IMR-90 (cell line): ENCODE results near the gene IL2RG. TPM values are rescaled to one million over a fixed set of nuclear protein-coding genes. Genes with fewer than 3 reads are reported as not detected.

Experiments used
- ATAC-seq: fragments of 200-7000 bp; cut with Tn5 transposase; 2 replicates; pipeline ENCODE4 v1.9.1; 2020; ENCODE audit warnings: low read depth, mild to moderate bottlenecking, moderate library complexity
- BruUV-seq: library from RNA; stranded (reverse); fragments of 400-500 nt; replicated peaks from 2 replicates; lab custom pipeline; 2021; lab: Mats Ljungman, UMichigan
- CTCF ChIA-PET: fragments of 300-600 bp; formaldehyde crosslinking; extraction: SDS; loops from one replicate; lab custom pipeline; 2021; ENCODE audit warnings: antibody characterized with exemption; lab: Yijun Ruan, JAX
- POLR2A ChIA-PET: fragments of 300-600 bp; sonication (Branson Sonifier 250); formaldehyde crosslinking; loops from one replicate; lab custom pipeline; 2022; ENCODE audit warnings: antibody characterized with exemption; ENCODE audit not compliant: unreplicated experiment; lab: Charles Lee
- DNase-seq: peaks from one replicate; pipeline ENCODE4 v3.0.0; 2013
- H2AFZ ChIP-seq: replicated peaks from 2 replicates; pipeline ENCODE3; 2013; ENCODE audit warnings: low read length, mild to moderate bottlenecking; ENCODE audit not compliant: poor library complexity
- H2AK5ac ChIP-seq: 2 replicates; pipeline ENCODE4 v1.6.1; 2013; ENCODE audit warnings: low read depth, low read length, inconsistent platforms
- H2AK9ac ChIP-seq: replicated peaks from 2 replicates; pipeline ENCODE3; 2013; ENCODE audit warnings: mild to moderate bottlenecking, low read depth, low read length, moderate library complexity; ENCODE audit not compliant: poor library complexity
- H2BK120ac ChIP-seq: 2 replicates; pipeline ENCODE4 v1.6.1; 2013; ENCODE audit warnings: low read depth, low read length, inconsistent platforms
- H2BK15ac ChIP-seq: 3 replicates; pipeline ENCODE4 v1.6.1; 2013; ENCODE audit warnings: low read depth, low read length, inconsistent platforms
- H2BK20ac ChIP-seq: 2 replicates; pipeline ENCODE4 v1.6.1; 2013; ENCODE audit warnings: low read depth, mild to moderate bottlenecking, inconsistent platforms, low read length, moderate library complexity
- H2BK5ac ChIP-seq: 2 replicates; pipeline ENCODE4 v1.6.1; 2013; ENCODE audit warnings: mild to moderate bottlenecking, low read depth, low read length, inconsistent platforms; ENCODE audit not compliant: poor library complexity, severe bottlenecking
- H3K14ac ChIP-seq: replicated peaks from 2 replicates; pipeline ENCODE4 v1.6.1; 2013; ENCODE audit warnings: low read depth, low read length, inconsistent platforms
- H3K18ac ChIP-seq: 2 replicates; pipeline ENCODE4 v1.6.1; 2013; ENCODE audit warnings: low read depth, low read length, control low read depth
- H3K23ac ChIP-seq: 2 replicates; pipeline ENCODE4 v1.6.1; 2013; ENCODE audit warnings: low read depth, low read length, inconsistent platforms
- H3K27ac ChIP-seq: 2 replicates; pipeline ENCODE4 v1.5.1; 2013; ENCODE audit warnings: mild to moderate bottlenecking, control low read depth, low read length; ENCODE audit not compliant: insufficient read depth
- H3K27me3 ChIP-seq: 2 replicates; pipeline ENCODE4 v1.6.1; 2013; ENCODE audit warnings: low read length; ENCODE audit not compliant: control insufficient read depth, insufficient read depth
- H3K36me3 ChIP-seq: 2 replicates; pipeline ENCODE4 v1.6.1; 2013; ENCODE audit warnings: low read length, mixed read lengths; ENCODE audit not compliant: control insufficient read depth, insufficient read depth
- H3K4ac ChIP-seq: 2 replicates; pipeline ENCODE4 v1.6.1; 2013; ENCODE audit warnings: low read depth, low read length, inconsistent platforms
- H3K4me1 ChIP-seq: 2 replicates; pipeline ENCODE4 v1.6.1; 2013; ENCODE audit warnings: low read length, mixed read lengths; ENCODE audit not compliant: control insufficient read depth, insufficient read depth
- H3K4me2 ChIP-seq: 2 replicates; pipeline ENCODE4 v1.6.1; 2013; ENCODE audit warnings: low read depth, mild to moderate bottlenecking, control low read depth, low read length, moderate library complexity
- H3K4me3 ChIP-seq: 2 replicates; pipeline ENCODE4 v1.5.1; 2013; ENCODE audit warnings: low read depth, mild to moderate bottlenecking, control low read depth, low read length, moderate library complexity; ENCODE audit not compliant: insufficient read depth
- H3K56ac ChIP-seq: 2 replicates; pipeline ENCODE4 v1.6.1; 2013; ENCODE audit warnings: low read length, inconsistent platforms; ENCODE audit not compliant: insufficient read depth; ENCODE audit errors: extremely low read depth
- H3K79me1 ChIP-seq, 2 experiments: 2 replicates each; pipeline ENCODE4 v1.6.1; 2013; ENCODE audit warnings: low read length in 2 of 2, inconsistent platforms in 1 of 2, low read depth in 1 of 2
- H3K9ac ChIP-seq: 2 replicates; pipeline ENCODE4 v1.6.1; 2013; ENCODE audit warnings: low read depth, low read length, control low read depth
- H3K9me1 ChIP-seq: 2 replicates; pipeline ENCODE4 v1.6.1; 2013; ENCODE audit warnings: low read length, inconsistent platforms; ENCODE audit not compliant: insufficient read depth
- H3K9me3 ChIP-seq: 2 replicates; pipeline ENCODE4 v1.6.1; 2013; ENCODE audit warnings: low read length; ENCODE audit not compliant: control insufficient read depth, insufficient read depth
- H4K20me1 ChIP-seq: 2 replicates; pipeline ENCODE4 v1.6.1; 2013; ENCODE audit warnings: low read length, inconsistent platforms; ENCODE audit not compliant: insufficient read depth
- H4K5ac ChIP-seq: 2 replicates; pipeline ENCODE4 v1.6.1; 2013; ENCODE audit warnings: mild to moderate bottlenecking, low read depth, low read length, control low read depth
- H4K8ac ChIP-seq, 2 experiments: 2 replicates each; pipeline ENCODE4 v1.6.1; 2013; ENCODE audit warnings: low read depth in 2 of 2, low read length in 2 of 2, control low read depth in 1 of 2, inconsistent platforms in 1 of 2
- H4K91ac ChIP-seq: 2 replicates; pipeline ENCODE4 v1.6.1; 2013; ENCODE audit warnings: low read depth, low read length, inconsistent platforms; ENCODE audit not compliant: insufficient read depth
- CEBPB ChIP-seq: IDR thresholded peaks from 2 replicates; pipeline ENCODE4 v1.6.1; 2012; ENCODE audit warnings: low read depth, low read length, improper control_type of control experiment
- CHD1 ChIP-seq: IDR thresholded peaks from 2 replicates; pipeline ENCODE4 v1.6.1; 2012; ENCODE audit warnings: low read depth, low read length, improper control_type of control experiment
- FOS ChIP-seq: fragments of 150-350 bp; IDR thresholded peaks from 2 replicates; pipeline ENCODE4 v1.6.1; 2016; ENCODE audit warnings: low read depth, low read length
- MAFK ChIP-seq: IDR thresholded peaks from 2 replicates; pipeline ENCODE4 v1.6.1; 2012; ENCODE audit warnings: low read depth, low read length, improper control_type of control experiment
- POLR2A ChIP-seq: IDR thresholded peaks from 2 replicates; pipeline ENCODE4 v1.6.1; 2012; ENCODE audit warnings: mild to moderate bottlenecking, low read depth, low read length
- RAD21 ChIP-seq: IDR thresholded peaks from 2 replicates; pipeline ENCODE4 v1.6.1; 2012; ENCODE audit warnings: low read length, improper control_type of control experiment
- WGBS, 2 experiments: methylation state at CpG; one replicate each; pipeline versions ENCODE4 v1.1.5 to v1.1.7; 2013; ENCODE audit warnings: missing lambda C conversion rate in 2 of 2; ENCODE audit not compliant: insufficient read length in 1 of 2; ENCODE audit errors: extremely low coverage in 2 of 2; 5-methylcytosine and 5-hydroxymethylcytosine counted together
- dilution Hi-C: fragments of 300-500 bp; cut with HindIII; formaldehyde crosslinking; loops from one replicate; pipeline ENCODE4 v1.14.3; 2018; ENCODE audit warnings: low sequenced_read_pairs; ENCODE audit not compliant: unreplicated experiment
- in situ Hi-C: fragments of 300-500 bp; cut with MboI; formaldehyde crosslinking; loops from 3 replicates; pipeline ENCODE4 v1.14.3; 2019; ENCODE audit warnings: low sequenced_read_pairs, inconsistent platforms, mixed read lengths
- intact Hi-C: fragments of 100-400 bp; cut with micrococcal nuclease; formaldehyde crosslinking; loops from 2 replicates; pipeline ENCODE4 v1.10.0; 2022
- polyA plus RNA-seq, 3 experiments: library from polyadenylated mRNA; depleted of rRNA; stranded (reverse); fragments of >200 nt; gene quantifications; 2 replicates each; pipeline ENCODE4 v1.2.3, GENCODE V29; 2012; ENCODE audit warnings: low replicate concordance in 1 of 3
- total RNA-seq: library from RNA; depleted of rRNA; stranded (reverse); fragments of >200 nt; gene quantifications from 2 replicates; pipeline ENCODE4 v1.2.3, GENCODE V29; 2012
- TF ChIP-seq, protein P1 (sequence below): conservative IDR thresholded peaks from 2 replicates; pipeline ENCODE4 v1.5.1; 2012; ENCODE audit warnings: mild to moderate bottlenecking, low read depth, low read length, improper control_type of control experiment

Gene IL2RG
- total and polyA plus RNA-seq, 2 of the 4 experiments (the other 2 are of a cell fraction) = not detected

DNA sequence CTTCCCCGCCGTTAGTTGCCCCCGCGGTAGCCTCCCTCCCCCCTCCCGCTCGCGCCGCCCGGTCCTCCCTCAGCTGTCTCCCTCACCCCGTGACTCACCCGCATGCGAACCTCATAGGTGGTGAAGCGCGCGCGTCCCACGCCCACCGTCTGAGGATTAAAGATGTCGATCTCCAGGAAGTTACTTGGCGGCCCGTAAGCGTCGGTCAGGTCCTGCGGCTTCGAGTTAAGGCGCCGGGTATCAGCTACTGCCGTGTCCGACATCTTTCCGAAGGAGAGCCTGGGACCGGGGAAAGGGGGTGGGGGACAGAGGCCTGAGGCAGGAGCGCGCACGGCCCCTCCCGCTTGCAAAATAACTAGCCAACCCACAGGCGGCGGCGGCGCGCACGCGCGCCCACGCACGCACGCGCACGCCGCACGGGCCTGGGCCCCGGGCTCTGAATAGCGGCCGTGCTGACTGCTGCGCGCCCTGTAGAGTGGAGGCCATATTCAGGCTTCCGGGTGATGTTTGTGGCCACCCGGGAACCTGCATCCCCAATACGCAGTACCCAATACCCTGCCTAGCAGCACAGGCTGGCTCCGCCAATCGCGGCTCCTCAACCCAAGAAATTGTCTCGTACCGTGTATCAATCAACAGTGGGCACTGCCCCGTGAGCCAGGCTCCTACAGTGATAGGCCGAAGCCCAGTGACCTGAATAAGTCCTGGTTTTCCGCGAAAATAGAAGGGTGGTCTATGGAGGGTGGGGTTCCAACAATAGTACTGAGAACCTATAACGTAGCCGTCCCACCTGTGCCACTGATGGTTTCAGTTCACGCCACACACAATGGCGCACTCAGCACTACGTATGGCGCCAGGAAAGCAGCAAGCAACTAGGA, 43.1 kb downstream of the IL2RG start, which contains the start of gene SNX12 (continued):
- TF ChIP-seq CHD1 = no peak
- no peak for TF ChIP-seq RAD21
- peak; percentile 100 for TF ChIP-seq FOS
- TF ChIP-seq CEBPB = peak; percentile 48; the same call in 1 of the 2 replicates

DNA sequence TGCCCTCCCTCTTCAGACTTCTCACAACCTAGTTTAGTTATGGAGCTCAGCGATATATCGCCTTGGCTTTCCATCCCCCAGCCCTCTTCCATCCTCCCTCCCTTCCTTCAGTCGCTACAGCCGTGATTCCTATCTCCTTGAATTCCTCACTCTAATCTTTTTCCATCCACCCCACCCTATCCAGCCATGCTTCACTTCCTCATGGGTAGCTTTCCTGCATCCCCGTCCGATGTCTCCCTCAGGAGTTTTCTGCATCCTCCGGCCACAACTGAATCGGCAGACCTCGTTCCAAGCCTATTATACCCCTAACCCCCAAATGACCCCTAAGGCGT, 43.7 kb downstream of the IL2RG start:
- Histone ChIP-seq H2AK9ac (peak overlapping the region; percentile 66), H3K4ac (peak overlapping the region; percentile 52), H2BK120ac (peak overlapping the region; percentile 13; the same call in 1 of the 2 replicates), H3K14ac (peak overlapping the region; percentile 86), H3K79me1 (no peaks in the 10 kb centered on the region), H3K18ac (peak overlapping the region; percentile 6), H3K9me1 (no peaks in the 10 kb centered on the region), H3K9me3 (no peaks in the 10 kb centered on the region), H3K56ac (peak overlapping the region; percentile 63), H4K8ac (peak overlapping the region; percentile 88 to 89; a peak in 3 of 4 replicates), H2AK5ac (no peak overlapping the region), H4K91ac (peak overlapping the region; percentile 53), H3K4me1 (no peaks in the 10 kb centered on the region), H3K36me3 (peaks cover 2% of the 10 kb centered on the region; the same call in 1 of the 2 replicates), H4K20me1 (no peaks in the 10 kb centered on the region), H3K4me2 (peak overlapping the region; percentile 66), H2AFZ (peak overlapping the region; percentile 90), H2BK5ac (peak overlapping the region; percentile 86), H2BK20ac (no peak overlapping the region), H3K4me3 (peak overlapping the region; percentile 85), H2BK15ac (peak overlapping the region; percentile 42; the same call in 1 of the 3 replicates), H3K27me3 (no peaks in the 10 kb centered on the region), H3K27ac (peak overlapping the region; percentile 91), H3K9ac (peak overlapping the region; percentile 75), H4K5ac (peak overlapping the region; percentile 70; the same call in 1 of the 2 replicates), H3K23ac (peak overlapping the region; percentile 88)
- dilution Hi-C loops (no loop called here), in situ Hi-C loops (no loop called here), intact Hi-C loops (loop anchor here (2.0 to 5.0 kb wide), 2 partner anchors 29 to 60 kb away; no protein-coding TSS in a partner anchor)
- ChIA-PET POLR2A (interaction anchor here (0.6 kb wide), 1 partner anchor 269 kb away, joined by 5 read pairs; no protein-coding TSS in a partner anchor), CTCF (interaction anchor here (0.6 kb wide), 1 partner anchor 37 kb away, joined by 3 read pairs; no protein-coding TSS in a partner anchor)
- ATAC-seq = peak; percentile 5
- no peak for DNase-seq
- BruUV-seq = no TSS peak
- TF ChIP-seq, protein P1, sequence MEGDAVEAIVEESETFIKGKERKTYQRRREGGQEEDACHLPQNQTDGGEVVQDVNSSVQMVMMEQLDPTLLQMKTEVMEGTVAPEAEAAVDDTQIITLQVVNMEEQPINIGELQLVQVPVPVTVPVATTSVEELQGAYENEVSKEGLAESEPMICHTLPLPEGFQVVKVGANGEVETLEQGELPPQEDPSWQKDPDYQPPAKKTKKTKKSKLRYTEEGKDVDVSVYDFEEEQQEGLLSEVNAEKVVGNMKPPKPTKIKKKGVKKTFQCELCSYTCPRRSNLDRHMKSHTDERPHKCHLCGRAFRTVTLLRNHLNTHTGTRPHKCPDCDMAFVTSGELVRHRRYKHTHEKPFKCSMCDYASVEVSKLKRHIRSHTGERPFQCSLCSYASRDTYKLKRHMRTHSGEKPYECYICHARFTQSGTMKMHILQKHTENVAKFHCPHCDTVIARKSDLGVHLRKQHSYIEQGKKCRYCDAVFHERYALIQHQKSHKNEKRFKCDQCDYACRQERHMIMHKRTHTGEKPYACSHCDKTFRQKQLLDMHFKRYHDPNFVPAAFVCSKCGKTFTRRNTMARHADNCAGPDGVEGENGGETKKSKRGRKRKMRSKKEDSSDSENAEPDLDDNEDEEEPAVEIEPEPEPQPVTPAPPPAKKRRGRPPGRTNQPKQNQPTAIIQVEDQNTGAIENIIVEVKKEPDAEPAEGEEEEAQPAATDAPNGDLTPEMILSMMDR = no peak
- TF ChIP-seq MAFK = no peak
- TF ChIP-seq POLR2A = no peak; the same call in 1 of the 2 replicates
- 15% methylated on average over 6 of the region's 10 CpGs; no CpG with 5 or more reads in 1 of the 2 experiments for WGBS, 2 experiments
